Thyroid gland (tissue), 4 donors: ENCODE measurements around the gene TLE5.

Experiments used
- POLR2A ChIP-seq, 2 donors: fragments of 450-650 bp; IDR thresholded peaks; one replicate each; pipeline ENCODE4 v1.6.1; 2017; ENCODE audit warnings: antibody characterized with exemption in 2 of 2, mild to moderate bottlenecking in 2 of 2, moderate library complexity in 1 of 2
- TF ChIP-seq, protein P1 (sequence below), 6 experiments: fragments of 200-600 bp in 3 of 6; fragments of 450-650 bp in 3 of 6; sonication (generic) in 3 of 6; IDR thresholded peaks; one replicate each; pipeline ENCODE4 v1.5.1; 2016 to 2019; ENCODE audit warnings: antibody characterized with exemption in 6 of 6, mild to moderate bottlenecking in 2 of 6, inconsistent platforms in 1 of 6, moderate library complexity in 1 of 6

DNA sequence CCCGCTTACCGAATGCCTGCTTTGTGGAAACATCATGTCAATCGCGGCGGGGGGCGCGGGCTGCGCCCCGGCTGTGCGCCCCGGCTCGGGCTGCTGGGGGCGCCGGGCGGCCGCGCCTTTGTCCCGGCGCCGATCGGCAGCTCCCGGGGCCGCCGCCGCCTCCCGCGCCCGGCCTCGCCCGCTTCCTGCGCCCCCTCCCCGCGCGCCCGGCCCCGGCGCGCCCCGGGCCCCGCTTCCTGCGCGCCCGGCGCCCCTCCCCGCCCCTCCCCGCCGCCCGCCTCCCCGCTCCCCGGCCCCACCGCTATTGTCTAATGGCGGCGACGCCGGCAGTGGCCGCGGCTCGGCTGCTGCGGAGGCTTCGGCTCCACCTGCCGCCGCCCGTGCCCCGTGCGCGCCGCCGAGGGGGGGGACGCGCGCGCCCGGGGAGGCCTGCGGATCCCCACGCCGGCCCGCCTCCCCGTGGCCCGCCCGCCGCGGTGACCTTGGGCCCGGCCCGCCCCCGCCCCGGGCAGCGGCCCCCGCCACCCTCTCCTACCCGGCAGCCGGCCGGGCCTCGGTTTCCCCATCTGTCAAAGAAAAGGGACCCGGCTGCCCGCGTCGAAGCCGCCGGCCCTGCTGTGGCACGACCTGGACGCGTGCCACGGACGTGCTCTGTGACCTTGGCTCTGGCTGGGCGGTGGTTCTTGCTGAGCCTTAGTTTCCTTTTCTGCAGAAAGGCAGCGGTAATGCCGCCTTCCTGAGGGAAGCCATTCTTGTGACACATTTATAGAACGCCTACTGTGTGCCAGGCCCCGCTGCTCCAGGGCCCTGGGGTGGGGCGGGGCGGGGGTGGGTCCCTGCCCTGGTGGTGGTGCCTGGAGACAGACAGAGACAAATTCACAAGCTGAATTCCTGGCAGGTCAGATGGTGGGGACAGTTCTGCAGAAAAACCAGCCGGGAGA lies at the start of gene TLE5:
- TF ChIP-seq, protein P1, sequence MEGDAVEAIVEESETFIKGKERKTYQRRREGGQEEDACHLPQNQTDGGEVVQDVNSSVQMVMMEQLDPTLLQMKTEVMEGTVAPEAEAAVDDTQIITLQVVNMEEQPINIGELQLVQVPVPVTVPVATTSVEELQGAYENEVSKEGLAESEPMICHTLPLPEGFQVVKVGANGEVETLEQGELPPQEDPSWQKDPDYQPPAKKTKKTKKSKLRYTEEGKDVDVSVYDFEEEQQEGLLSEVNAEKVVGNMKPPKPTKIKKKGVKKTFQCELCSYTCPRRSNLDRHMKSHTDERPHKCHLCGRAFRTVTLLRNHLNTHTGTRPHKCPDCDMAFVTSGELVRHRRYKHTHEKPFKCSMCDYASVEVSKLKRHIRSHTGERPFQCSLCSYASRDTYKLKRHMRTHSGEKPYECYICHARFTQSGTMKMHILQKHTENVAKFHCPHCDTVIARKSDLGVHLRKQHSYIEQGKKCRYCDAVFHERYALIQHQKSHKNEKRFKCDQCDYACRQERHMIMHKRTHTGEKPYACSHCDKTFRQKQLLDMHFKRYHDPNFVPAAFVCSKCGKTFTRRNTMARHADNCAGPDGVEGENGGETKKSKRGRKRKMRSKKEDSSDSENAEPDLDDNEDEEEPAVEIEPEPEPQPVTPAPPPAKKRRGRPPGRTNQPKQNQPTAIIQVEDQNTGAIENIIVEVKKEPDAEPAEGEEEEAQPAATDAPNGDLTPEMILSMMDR (IDR thresholded peaks at IDR 0.05), result peak in 1 of 6 experiments; percentile 4
- peak in 1 of 2 donors; percentile 66 for TF ChIP-seq POLR2A (IDR thresholded peaks at IDR 0.05)
